H1 (cell line): Measurements from ENCODE around the gene COL5A1. TPM values are rescaled to one million over a fixed set of nuclear protein-coding genes. Genes with fewer than 3 reads are reported as not detected.

Source experiments
- polyA plus RNA-seq, 7 experiments: library from polyadenylated mRNA; depleted of rRNA in 3 of 7; stranded (reverse) in 5 of 7; unstranded in 2 of 7; fragments of >200 nt in 5 of 7; fragments of 200-250 nt in 2 of 7; gene quantifications; 1 replicate in 5 of 7; 2 replicates in 1 of 7; 4 replicates in 1 of 7; pipeline versions ENCODE4 v1.2.1 to v1.2.3, GENCODE V29; 2011 to 2013; ENCODE audit warnings: missing spikeins in 2 of 7, mixed read lengths in 2 of 7
- total RNA-seq: library from RNA; stranded (reverse); fragmentation: NEBNext Ultra II Directional; extraction: Animal tissue kit (Norgen Biotek cat#: 25700); gene quantifications from 2 replicates; pipeline ENCODE4 v1.2.1, GENCODE V29; 2021
- TF ChIP-seq, protein P1 (sequence below), 3 experiments: IDR thresholded peaks; 1 replicate in 2 of 3; 2 replicates in 1 of 3; pipeline versions ENCODE4 v1.5.1 to v1.6.1; 2011; ENCODE audit warnings: low read length in 3 of 3, mild to moderate bottlenecking in 3 of 3, inconsistent platforms in 2 of 3, low read depth in 1 of 3, moderate library complexity in 1 of 3; ENCODE audit not compliant: insufficient read depth in 1 of 3; ENCODE audit errors: control extremely low read depth in 1 of 3

The COL5A1 gene
- total and polyA plus RNA-seq, 2 of the 8 experiments (the other 6 are each of a cell fraction or from before 2014, with no cell fraction given): 3.8 to 12.0 TPM

DNA sequence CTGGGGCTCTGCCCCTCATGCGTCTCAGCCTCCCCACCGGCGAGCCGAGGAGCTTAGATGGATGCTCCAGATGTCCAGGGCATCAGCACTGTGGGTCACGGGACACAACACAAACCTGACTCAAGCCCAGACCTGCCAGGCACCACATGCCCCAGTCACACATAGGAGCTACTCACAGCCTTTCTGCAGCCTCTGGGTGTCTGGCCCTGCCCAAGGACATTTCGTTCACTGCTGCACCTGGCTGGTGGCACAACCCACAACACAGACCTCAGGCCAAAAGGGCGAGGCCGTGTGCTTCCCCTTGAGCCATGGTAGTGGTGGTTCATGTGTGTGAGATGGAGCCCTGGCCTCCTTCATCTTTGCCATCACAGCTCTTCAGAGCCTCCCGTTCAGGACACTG lies 149.4 kb downstream of the COL5A1 start (continued):
- TF ChIP-seq, protein P1, sequence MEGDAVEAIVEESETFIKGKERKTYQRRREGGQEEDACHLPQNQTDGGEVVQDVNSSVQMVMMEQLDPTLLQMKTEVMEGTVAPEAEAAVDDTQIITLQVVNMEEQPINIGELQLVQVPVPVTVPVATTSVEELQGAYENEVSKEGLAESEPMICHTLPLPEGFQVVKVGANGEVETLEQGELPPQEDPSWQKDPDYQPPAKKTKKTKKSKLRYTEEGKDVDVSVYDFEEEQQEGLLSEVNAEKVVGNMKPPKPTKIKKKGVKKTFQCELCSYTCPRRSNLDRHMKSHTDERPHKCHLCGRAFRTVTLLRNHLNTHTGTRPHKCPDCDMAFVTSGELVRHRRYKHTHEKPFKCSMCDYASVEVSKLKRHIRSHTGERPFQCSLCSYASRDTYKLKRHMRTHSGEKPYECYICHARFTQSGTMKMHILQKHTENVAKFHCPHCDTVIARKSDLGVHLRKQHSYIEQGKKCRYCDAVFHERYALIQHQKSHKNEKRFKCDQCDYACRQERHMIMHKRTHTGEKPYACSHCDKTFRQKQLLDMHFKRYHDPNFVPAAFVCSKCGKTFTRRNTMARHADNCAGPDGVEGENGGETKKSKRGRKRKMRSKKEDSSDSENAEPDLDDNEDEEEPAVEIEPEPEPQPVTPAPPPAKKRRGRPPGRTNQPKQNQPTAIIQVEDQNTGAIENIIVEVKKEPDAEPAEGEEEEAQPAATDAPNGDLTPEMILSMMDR (IDR thresholded peaks at IDR 0.05; ENCODE audit: control extremely low read depth in 1 of 3, insufficient read depth in 1 of 3, low read depth in 1 of 3, low read length in 3 of 3): no peak
- TF ChIP-seq, all 59 proteins: peak for 0
